Adrenal gland (tissue), 12 donors: Measurements from ENCODE around the gene LYSMD1. TPM values are rescaled to one million over a fixed set of nuclear protein-coding genes. Genes with fewer than 3 reads are reported as not detected.

ENCODE experiments used
- DNase-seq, 7 donors: peaks; one replicate each; pipeline ENCODE4 v3.0.0-alpha.2; 2019 to 2020
- H3K27ac ChIP-seq, 5 donors: fragments of 200-600 bp; sonication (generic) in 4 of 5; 1 replicate in 3 of 5; 2 replicates in 2 of 5; pipeline versions ENCODE4 v1.5.1 to v1.8.0; 2016 to 2020; ENCODE audit warnings: mild to moderate bottlenecking in 1 of 5
- H3K27me3 ChIP-seq: fragments of 200-600 bp; 2 replicates; pipeline ENCODE4 v1.8.0; 2021
- H3K36me3 ChIP-seq, 2 donors: fragments of 200-600 bp; replicated peaks in 1 of 2; 1 replicate in 1 of 2; 2 replicates in 1 of 2; pipeline versions ENCODE4 v1.5.1 to v1.8.0; 2018 to 2022
- H3K4me1 ChIP-seq, 2 donors: fragments of 200-600 bp; replicated peaks in 1 of 2; 1 replicate in 1 of 2; 2 replicates in 1 of 2; pipeline versions ENCODE4 v1.5.1 to v1.8.0; 2018 to 2021
- H3K4me3 ChIP-seq, 4 donors: fragments of 200-600 bp; sonication (generic) in 3 of 4; one replicate each; pipeline ENCODE4 v1.5.1; 2016 to 2018
- H3K9me3 ChIP-seq, 3 donors: fragments of 200-600 bp; sonication (generic) in 1 of 3; replicated peaks in 1 of 3; 1 replicate in 2 of 3; 2 replicates in 1 of 3; pipeline versions ENCODE4 v1.5.1 to v1.8.0; 2016 to 2021
- POLR2A ChIP-seq, 2 donors: fragments of 450-650 bp; IDR thresholded peaks; one replicate each; pipeline ENCODE4 v1.6.1; 2017; ENCODE audit warnings: antibody characterized with exemption in 2 of 2, mild to moderate bottlenecking in 2 of 2, moderate library complexity in 1 of 2
- WGBS, 4 donors: extraction: QIAGEN DNeasy Blood & Tissue Kit in 2 of 4; methylation state at CpG; one replicate each; pipeline versions ENCODE4 v1.1.5 to v1.1.7; 2013 to 2017; 5-methylcytosine and 5-hydroxymethylcytosine counted together
- intact Hi-C, 2 donors: fragments of 100-400 bp; cut with DNase I; formaldehyde crosslinking; loops; one replicate each; pipeline versions ENCODE4 v1.14.1 to v1.15.0; 2022 to 2023
- polyA plus RNA-seq, 3 donors: library from polyadenylated mRNA; stranded (reverse); fragments of 200-250 nt in 2 of 3; fragments of 350-450 nt in 1 of 3; fragmentation: Illumina TruSeq in 1 of 3; extraction: RNeasy Lipid Tissue Mini Kit (QIAGEN cat#74804) in 1 of 3; gene quantifications; one replicate each; pipeline ENCODE4 v1.2.3, GENCODE V29; 2013 to 2014
- total RNA-seq, 9 donors: library from RNA; depleted of rRNA in 4 of 9; stranded (reverse); fragments of >200 nt in 4 of 9; fragments of 120-200 nt in 1 of 9; fragmentation: NEBNext Ultra II Directional in 1 of 9; extraction: Animal tissue kit (Norgen Biotek cat#: 25700) in 1 of 9; gene quantifications; one replicate each; pipeline versions ENCODE4 v1.1.0 to v1.2.4, GENCODE V29; 2013 to 2023
- TF ChIP-seq, protein P1 (sequence below), 6 experiments: fragments of 450-650 bp in 4 of 6; fragments of 200-600 bp in 2 of 6; sonication (generic) in 1 of 6; IDR thresholded peaks; 1 replicate in 5 of 6; 2 replicates in 1 of 6; pipeline versions ENCODE4 v1.5.1 to v1.8.0; 2016 to 2021; ENCODE audit warnings: antibody characterized with exemption in 6 of 6, mild to moderate bottlenecking in 2 of 6, moderate library complexity in 1 of 6
- donor health status: healthy with polysubstance abuse.
- donor health status: Bipolar disorder and iron deficiency.
- donor health status: DM: yes; HTN: yes; CAD: no.
- donor health status: DM: no; HTN: no; CAD: no.
- donor health status: DM: no; HTN: no; CAD: no.
- donor health status: DM: yes; HTN: yes; CAD: no.

LYSMD1 gene
- total and polyA plus RNA-seq, 12 donors = 4.4 to 21.5 (median 12.9) TPM

DNA sequence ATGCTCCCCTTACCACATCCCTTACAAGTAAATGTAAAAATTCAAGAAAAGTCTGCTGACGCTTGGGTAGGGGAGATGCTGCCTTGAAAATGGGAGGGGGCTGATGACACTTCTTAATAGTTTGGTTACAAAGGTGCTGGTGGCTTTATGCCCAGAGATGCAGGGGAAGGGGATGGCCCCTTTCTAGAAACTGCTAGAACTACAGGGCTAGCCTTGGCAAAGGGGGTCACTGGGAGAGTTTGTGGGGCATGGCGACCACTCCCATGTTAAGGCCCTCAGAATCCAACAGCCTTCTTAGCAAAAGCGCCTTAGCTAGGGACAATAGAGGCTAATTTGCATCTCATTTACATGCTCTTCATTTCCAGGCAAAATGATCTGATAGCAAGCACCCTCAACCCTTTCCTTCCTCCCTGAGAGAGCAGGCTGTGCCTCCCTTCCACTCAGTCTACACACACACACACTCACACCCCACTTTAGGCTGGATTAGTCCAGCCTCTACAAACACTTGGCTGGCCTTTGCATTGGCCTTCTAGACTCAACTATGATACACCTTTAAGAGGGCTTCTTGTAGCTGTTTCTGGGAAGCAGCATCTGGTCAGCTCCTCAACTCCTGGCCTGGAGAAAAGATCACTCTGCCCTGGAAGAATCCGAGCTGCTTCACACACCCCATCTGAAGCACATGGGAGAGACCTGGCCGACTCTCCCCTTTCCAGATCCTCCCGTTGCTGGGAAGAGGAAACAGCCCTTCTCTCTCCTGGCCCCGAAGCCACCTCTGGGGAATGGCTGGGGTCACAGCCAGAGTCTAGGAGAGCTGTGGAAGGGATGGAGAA lies 21.0 kb downstream of the LYSMD1 start:
- intact Hi-C loops = loop anchor here in 1 of 2 donors (5.0 kb wide), 1 partner anchor 32 kb away; no protein-coding TSS in a partner anchor
- Histone ChIP-seq H3K9me3 (no peaks in the 10 kb centered on the region), H3K36me3 (no peaks in the 10 kb centered on the region), H3K4me1 (peaks cover 0 to 21% of the 10 kb centered on the region in 2 donors), H3K4me3 (no peak overlapping the region), H3K27ac (no peak overlapping the region), H3K27me3 (no peaks in the 10 kb centered on the region)
- peak in 1 of 7 donors; percentile 48 for DNase-seq
- WGBS, 4 donors = 71 to 81% (median 78%) methylated on average over 7 of the region's 7 CpGs
- TF ChIP-seq, protein P1, sequence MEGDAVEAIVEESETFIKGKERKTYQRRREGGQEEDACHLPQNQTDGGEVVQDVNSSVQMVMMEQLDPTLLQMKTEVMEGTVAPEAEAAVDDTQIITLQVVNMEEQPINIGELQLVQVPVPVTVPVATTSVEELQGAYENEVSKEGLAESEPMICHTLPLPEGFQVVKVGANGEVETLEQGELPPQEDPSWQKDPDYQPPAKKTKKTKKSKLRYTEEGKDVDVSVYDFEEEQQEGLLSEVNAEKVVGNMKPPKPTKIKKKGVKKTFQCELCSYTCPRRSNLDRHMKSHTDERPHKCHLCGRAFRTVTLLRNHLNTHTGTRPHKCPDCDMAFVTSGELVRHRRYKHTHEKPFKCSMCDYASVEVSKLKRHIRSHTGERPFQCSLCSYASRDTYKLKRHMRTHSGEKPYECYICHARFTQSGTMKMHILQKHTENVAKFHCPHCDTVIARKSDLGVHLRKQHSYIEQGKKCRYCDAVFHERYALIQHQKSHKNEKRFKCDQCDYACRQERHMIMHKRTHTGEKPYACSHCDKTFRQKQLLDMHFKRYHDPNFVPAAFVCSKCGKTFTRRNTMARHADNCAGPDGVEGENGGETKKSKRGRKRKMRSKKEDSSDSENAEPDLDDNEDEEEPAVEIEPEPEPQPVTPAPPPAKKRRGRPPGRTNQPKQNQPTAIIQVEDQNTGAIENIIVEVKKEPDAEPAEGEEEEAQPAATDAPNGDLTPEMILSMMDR (IDR thresholded peaks at IDR 0.05) = no peak
- no peak for TF ChIP-seq POLR2A (IDR thresholded peaks at IDR 0.05)

DNA sequence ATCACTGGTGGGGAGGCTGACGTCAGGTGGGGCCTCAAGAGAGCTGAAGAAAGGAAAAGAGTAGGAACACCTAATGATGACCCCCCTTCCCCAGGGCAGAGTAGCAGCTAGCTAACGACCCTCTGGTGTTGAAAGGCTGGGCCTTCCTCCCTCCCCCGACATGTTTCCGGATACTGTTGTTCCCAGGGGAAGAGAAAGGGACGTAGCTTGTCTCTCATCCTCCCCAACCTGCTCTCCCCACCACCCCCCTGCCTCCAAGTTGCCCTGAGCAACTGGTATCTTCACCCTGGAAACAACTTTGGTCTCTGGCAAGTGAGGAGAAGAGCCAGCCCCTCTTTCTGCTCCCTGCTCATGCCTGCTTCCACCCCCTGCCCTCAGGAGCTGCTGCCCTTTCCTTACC lies 21.7 kb downstream of the LYSMD1 start:
- Histone ChIP-seq H3K27ac (no peak overlapping the region), H3K36me3 (no peaks in the 10 kb centered on the region), H3K27me3 (no peaks in the 10 kb centered on the region), H3K4me3 (no peak overlapping the region), H3K4me1 (peaks cover 0 to 21% of the 10 kb centered on the region in 2 donors), H3K9me3 (no peaks in the 10 kb centered on the region)
- intact Hi-C loops = no loop called here
- DNase-seq = peak in 1 of 7 donors; percentile 46
- no peak for TF ChIP-seq POLR2A (IDR thresholded peaks at IDR 0.05)
- TF ChIP-seq, protein P1 (IDR thresholded peaks at IDR 0.05) = no peak
- 54 to 86% (median 74%) methylated on average over 4 to 5 of the region's 5 CpGs for WGBS, 4 donors

DNA sequence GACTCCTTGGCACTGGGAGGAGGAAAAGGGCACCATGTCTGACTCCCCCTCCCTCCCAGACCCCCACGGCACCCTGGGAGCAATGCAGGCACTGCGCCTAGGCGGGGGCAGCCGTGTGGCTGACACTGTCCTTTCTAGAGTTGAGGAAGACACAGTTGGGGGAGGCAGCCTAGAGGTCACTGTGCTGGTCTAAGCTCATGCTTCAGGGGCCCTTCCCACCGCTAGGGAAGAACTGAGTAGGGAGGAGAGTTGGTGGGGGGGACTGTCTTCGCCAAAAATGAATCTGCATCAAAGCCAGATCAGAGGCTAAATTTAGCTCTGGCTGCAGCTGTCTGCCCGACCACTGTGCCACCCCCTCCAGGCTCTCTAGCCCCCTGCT lies 22.7 kb downstream of the LYSMD1 start:
- H3K36me3 ChIP-seq = no peaks in the 10 kb centered on the region
- no peak overlapping the region for H3K4me3 ChIP-seq
- 68 to 83% (median 79%) methylated on average over 4 to 7 of the region's 7 CpGs for WGBS, 4 donors
- no peaks in the 10 kb centered on the region for H3K9me3 ChIP-seq
- H3K27me3 ChIP-seq = no peaks in the 10 kb centered on the region
- H3K27ac ChIP-seq = no peak overlapping the region
- H3K4me1 ChIP-seq = peaks cover 0 to 21% of the 10 kb centered on the region in 2 donors
- intact Hi-C loops = no loop called here
- DNase-seq = peak in 1 of 7 donors; percentile 46
- no peak for TF ChIP-seq POLR2A (IDR thresholded peaks at IDR 0.05)
- TF ChIP-seq, protein P1 (IDR thresholded peaks at IDR 0.05) = no peak

DNA sequence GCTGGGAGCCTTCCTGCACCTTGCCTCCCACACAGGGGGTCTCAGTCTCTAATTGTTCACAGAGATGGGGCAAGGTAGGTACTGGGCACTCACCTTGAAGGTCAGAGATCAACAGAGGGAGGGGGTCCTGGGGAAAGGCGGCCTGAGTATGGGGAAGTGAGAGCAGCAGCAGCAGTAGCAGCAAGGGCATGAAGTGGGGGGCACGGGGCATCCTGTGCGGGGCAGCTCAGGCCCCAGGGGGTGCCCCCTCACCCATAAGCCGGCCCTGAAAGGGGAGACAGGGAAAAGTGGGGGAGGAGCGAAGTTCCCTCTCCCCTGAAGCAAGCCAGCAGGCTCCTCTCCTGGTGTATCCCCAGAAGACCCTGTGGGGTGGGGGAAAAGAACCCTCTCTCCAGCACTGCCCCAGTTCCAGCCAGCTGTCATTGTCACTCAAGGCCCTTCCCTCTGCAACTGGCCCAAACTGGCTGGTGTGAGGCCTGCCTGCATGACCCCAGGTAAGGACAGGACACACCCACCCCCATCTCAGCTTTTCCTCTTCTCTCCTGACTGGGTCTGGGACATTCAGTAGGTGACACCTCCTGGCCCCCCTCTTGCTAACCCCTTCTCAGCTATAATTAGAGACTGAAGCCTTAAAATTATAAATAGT lies 23.2 kb downstream of the LYSMD1 start:
- peak in 1 of 7 donors; percentile 15 for DNase-seq
- H3K4me1 ChIP-seq = peaks cover 0 to 19% of the 10 kb centered on the region in 2 donors
- H3K4me3 ChIP-seq = no peak overlapping the region
- WGBS, 4 donors = 70 to 86% (median 79%) methylated on average over 4 to 5 of the region's 5 CpGs
- no peak overlapping the region for H3K27ac ChIP-seq
- TF ChIP-seq, protein P1 (IDR thresholded peaks at IDR 0.05) = no peak
- intact Hi-C loops = no loop called here
- H3K36me3 ChIP-seq = no peaks in the 10 kb centered on the region
- H3K27me3 ChIP-seq = no peaks in the 10 kb centered on the region
- H3K9me3 ChIP-seq = no peaks in the 10 kb centered on the region
